ENCODE measurements around the gene ADRA2B. TPM values are rescaled to one million over a fixed set of nuclear protein-coding genes. Genes with fewer than 3 reads are reported as not detected.

The ADRA2B gene
- polyA plus RNA-seq, 3 donors, result 2.5 to 5.3 (median 3.8) TPM

DNA sequence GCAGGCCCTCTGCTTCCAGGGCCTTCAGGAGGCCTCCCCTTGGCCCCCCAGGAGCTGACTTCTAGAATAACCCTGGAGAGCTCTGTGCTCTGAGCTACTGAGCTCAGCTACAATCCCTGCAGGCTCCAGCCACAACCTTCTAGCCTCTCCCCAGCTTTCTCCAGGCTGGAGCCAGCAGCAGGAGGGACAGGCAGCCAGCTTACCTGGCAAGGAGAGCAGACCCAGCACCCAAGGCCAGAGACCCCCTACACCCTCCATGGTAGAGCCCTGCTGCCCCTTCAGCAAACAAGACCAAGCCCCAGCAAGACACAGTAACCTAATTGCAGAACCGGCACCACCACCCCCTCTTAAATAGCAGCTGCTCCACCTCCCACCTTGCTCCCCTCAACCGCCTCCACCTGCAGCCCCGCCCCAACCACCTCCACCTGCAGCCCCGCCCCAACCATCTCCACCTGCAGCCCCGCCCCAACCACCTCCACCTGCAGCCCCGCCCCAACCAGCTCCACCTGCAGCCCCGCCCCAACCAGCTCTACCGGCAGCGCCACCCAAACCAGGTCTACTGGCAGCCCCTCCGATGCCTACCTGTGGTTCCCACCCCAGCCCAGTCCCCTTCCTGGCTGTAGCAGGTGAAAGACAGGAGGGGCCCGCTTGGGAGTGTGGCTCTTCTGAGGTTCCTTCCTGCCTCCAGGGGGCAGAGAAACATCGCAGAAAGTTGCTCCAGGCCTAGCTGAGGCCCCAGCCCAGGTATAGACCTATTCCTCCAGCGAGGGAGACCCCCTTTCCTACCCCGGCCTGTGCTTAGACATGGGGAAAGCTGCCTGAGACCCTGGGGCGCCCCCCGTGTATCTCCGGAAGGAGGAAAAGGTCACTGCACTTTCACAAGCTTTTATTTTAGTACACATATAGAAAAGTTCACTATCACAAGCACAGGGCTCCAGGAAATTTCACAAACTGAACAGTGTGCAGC, 22.1 kb upstream of the ADRA2B start, which contains the start of gene ASTL:
Gene ASTL, minus strand, starts transcription at position 324 of the 967 bp plus-strand sequence. Its CDS starts 66 bp downstream, at position 258.
- DNase-seq (ENCODE audit: low read depth in 3 of 3, low spot score in 2 of 3), result no peak

DNA sequence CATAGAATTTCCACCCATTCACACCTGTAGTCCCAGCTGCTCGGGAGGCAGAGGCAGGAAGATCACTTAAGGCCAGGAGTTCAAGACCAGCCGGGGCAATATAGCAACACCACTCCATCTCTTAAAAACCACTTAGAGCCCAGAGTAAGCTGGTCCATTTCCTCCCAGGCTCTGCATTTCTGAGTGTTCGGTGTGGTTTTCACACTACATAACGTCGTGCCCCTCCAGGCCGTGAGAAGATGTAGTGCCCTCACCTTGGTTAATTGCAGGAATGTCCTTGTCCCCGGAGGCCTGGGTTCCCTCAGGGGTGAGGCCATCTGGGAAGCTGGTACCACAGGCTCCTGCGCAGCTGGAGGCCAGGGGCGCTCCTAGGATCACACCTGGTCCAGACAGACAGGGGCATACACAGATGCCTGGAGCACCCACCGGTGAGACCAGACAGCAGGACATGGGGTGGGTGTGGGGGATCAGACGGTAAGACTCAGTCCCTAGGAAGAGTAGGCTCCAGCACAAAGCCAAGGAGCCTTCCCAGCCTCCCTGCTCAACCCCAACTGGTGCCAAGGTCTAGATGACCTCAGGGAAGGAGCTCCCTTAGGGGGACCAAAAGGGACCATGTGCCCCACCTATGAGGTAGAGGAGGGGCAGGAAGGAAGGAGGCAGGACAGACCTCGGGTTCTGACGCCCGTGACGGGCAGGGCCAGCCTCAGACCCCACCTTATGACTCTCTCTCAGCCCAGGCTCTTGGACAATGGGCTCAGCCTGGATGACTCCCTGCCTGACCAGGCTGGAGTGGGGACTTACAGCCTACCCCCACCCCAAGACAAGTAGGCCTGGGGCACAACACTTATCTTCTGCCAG, 21.2 kb upstream of the ADRA2B start:
- no peak for DNase-seq (ENCODE audit: low read depth in 3 of 3, low spot score in 2 of 3)

DNA sequence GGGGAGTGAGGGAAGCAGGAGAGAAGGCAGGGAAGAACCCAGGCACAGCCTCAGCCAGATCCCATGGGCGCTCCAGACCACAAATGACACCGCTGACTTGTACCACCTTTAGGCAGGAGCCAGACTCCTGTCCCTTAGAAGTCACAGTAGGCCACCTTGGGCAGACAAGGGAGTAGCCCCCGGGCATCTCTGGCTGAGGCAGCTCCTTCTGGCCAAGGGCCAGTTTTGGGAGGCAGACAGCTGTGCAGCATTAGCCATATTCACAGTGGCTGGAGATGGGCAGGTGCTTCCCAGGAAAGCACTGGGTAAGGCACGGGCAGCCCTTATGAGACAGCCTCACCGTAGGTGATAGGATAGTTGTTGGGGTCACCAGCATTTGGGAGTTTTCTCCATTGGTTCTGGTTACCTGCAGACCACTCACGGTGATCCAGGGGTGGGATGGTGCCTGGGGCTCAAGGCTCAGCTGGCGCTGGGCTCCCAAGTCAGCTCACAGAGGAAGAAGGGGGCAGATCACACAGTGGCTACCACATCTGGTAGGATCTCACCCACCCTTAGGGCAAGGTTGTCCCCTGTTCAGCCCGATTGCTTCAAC, 19.9 kb upstream of the ADRA2B start:
- DNase-seq (ENCODE audit: low read depth in 3 of 3, low spot score in 2 of 3), result no peak

DNA sequence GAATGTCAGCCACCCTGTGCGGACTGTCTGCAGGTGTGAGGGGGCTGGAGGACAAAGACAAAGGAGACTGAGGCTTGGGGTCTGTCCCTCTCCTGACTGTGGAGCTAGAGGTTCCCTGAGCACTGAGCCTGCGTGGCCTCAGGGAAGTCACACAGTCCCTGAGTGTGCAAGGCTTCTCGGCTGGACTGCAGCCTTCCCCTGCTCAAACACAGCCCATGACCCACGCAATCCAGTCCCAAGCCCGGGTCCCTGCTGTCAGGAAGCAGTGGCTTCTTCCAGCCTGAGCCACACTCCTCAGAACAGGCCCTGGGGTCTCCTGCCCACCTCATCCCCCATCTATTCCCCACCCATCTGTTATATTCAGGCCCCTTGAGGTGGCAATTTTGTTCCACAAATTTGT, 19.2 kb upstream of the ADRA2B start:
- no peak for DNase-seq (ENCODE audit: low read depth in 3 of 3, low spot score in 2 of 3)

DNA sequence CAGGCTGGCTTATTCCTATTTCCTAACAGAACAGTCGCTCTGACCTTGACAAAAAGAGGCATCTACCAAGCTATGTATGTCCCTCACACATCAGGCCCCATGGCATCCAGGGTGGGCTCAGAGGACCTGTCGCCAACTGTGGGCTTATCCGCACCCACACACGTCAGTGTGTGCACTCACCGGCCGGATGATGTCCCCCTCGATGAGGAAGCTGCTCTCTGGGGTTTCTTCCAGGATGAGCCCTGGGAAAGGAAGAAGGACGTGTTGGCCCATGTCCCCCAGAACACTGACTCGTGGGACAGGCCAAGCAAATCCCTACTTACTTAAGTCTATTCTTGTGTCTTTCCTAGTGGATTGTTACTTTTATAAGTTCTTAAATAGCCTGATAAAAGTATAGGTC, 18.8 kb upstream of the ADRA2B start:
- DNase-seq (ENCODE audit: low read depth in 3 of 3, low spot score in 2 of 3), result no peak

DNA sequence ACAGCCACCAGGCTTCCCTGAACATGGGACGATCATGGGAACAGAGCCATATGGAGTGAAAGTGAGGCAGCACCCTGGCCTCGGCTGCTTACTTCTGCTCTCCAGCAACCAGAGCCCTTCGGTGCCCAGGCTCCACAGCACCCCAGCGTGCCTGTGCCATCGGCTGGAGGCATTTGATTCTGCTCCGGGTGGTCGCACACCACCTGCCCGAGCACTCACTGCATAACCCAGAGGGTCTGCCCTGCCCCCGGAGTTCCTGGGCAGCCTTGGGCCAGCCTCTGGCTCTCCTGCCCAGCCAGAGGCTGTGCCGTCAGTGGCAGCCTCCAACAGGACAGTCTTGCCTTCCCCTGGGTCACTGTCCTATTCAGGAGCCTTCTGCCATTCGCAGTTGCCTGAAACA, 18.1 kb upstream of the ADRA2B start:
- DNase-seq (ENCODE audit: low read depth in 3 of 3, low spot score in 2 of 3), result no peak

DNA sequence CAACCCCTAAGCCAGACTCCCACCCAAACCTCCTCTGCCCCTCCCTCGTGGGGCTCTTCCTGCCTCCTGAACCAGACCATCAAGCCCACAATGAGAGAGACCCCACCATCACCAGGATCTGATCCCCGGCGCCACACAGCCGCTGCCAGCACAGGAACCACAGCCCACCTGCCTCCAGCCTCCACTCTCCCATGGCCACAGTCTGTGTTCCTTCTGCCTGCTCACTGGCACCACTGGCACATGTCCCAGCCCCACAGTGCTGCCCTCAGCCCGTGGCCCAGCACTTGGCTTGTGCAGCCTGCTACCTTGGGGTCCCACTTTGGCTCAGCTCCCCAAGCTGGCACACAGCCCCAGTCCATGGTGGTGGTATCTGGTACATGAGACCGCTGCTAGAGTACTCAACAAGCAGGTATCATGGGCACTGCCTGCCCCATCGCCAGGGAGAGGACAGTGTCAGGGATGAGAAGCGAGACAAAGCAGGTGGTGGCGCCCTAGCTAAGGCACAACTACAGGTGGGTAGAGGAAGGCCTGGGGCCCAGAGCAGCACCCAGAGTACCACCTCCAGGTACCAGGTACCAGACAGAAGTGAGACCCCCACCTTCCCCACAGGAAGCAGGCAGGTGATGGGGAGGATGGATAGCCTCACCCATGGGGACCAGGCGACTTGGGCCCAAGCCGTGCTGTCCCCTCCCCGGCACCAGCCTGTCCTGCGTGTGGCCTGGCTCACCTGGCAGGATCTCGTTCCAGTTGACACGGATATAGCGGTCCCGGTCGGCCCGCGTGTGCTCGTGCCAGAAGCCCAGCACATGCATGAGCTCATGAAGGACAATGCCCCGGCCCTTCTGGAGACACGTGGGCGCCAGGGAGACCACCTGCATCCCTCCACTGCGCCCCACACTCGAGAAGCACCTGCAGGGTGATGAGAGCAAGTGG, 15.7 kb upstream of the ADRA2B start:
- no peak for DNase-seq (ENCODE audit: low read depth in 3 of 3, low spot score in 2 of 3)

DNA sequence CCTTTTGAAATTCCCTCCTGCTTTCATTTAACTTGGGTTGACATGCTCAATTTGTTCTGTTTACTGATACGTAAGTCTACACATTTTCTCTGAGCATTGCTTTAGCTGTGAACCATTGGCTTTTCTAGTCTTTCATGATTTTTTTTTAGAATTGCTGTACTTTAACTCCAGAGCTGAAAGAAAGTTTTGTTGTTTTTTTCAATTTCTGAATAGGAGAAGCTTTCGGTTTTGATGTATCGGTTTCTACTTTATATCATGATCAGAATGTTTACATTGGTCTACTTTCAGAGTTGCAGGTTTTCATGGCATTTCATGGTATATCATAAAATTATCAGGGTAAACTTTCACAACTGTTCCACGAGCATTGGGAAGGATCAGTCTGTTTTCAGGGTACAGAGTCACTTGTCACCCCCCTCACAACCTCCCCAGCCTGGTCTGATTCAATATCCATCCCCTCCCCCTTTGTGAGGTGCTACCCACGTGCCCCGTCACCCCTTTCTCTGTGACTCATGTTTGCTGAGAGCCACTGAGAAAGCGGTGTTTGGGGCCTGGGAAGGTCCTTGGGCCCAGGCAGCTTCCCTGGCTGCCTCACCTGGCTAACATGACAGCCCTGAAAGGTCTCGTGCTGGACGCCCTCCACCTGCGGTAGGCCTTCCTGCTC, 14.9 kb upstream of the ADRA2B start:
- DNase-seq (ENCODE audit: low read depth in 3 of 3, low spot score in 2 of 3), result no peak

DNA sequence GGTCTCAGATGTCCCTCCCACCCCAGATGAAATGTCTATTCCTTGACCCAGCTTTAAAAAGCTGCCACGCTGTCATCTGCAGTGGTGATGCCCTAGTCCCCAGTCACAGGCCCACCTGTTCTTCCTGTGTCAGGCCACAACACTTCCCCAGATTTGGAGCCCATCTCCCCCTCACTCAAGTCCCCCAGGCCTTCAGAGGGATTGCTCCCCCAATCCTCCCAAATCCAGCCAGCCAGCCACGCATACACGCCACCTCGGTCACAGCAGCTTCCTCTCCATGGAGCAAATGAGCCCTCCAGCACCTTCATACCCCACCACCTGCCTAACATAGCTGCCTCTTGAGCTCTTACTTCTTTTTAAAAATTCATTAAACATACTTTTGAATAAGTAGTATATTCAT, 14.1 kb upstream of the ADRA2B start:
- no peak for DNase-seq (ENCODE audit: low read depth in 3 of 3, low spot score in 2 of 3)

DNA sequence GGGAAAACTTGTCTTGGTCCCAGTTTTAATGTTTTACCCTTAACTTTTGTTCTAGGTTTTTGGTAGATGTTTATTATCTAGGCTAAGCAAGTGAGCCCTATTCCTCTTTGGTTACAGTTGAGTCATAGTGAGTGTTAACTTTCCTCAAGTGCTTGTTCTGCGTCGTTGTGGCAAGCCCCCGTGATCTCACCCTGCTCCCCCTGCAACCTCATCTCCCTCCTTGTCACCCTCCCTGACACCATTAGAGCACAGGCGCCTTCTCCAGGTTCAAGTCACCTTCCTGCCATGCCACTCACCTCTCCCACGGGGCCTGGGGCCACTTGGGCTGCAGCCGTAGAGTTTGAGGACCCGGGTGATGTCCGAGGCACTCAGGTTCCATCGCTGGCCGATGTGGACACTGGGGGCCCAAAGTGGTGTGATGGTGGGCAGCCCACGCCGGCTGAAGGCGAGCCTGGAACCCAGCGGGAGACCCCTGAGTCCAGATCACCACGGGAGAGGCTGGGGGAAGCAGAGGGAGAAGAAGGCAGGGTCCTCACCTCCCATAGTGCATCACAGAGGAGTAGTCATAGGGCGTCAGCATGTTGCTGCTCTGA, 13.3 kb upstream of the ADRA2B start:
- DNase-seq (ENCODE audit: low read depth in 3 of 3, low spot score in 2 of 3), result no peak

DNA sequence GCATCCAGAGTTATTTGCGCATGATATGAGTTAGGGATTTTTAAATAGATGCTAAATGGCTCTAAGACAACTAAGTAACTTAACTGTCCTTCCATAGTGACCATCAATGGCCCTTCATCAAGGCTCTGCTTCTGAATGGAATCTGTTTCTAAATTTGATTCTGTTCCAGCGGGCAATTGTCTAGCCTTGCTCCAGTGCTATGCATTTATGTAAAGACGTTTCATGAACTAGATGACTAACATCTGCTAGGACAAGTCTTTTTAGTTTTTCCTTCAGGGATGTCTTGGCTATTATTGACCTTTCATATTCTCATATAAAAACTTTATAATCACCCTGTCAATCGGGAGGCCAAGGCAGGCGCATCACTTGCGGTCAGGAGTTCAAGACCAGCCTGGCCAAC, 12.1 kb upstream of the ADRA2B start:
- no peak for DNase-seq (ENCODE audit: low read depth in 3 of 3, low spot score in 2 of 3)

DNA sequence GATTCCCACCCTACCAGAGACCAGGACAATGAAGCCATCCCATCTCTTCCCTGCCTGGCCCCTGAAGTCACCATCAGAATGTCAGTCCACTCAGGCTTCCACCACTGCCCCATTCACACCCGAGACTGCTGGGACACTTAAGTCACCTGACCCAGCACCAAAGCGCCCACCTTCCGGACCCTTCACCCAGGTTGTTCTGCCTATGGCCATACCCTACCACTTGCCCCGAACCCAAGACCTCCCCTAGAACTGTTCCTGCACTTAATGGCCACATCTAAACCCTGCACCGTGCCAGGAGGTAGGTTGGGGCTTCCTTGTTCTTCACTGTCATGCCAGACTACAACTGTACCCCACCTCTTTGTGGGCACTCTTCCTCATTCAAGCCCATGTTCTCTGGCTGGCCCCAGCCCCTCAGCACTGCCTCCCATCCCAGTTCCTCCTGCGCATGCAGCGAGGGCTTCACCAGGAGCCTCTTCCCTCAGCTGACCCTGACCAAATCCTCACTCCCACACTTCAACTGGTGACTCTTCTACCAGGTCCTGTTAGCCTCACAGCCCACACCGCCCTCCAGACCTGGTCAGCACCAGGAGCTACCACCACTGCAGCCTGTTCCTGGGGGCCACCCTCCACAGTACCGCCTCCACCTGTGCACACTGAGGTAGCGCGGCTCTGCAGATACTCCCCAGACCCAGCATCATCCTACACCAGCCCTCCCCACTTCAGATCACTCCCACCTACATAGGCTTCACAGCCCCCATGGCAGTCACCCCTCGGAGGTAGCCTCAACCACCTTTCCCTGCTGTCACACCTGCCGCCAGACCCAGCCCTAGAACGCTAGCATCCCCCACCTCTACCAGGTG, 8.3 kb upstream of the ADRA2B start:
- no peak for DNase-seq (ENCODE audit: low read depth in 3 of 3, low spot score in 2 of 3)

DNA sequence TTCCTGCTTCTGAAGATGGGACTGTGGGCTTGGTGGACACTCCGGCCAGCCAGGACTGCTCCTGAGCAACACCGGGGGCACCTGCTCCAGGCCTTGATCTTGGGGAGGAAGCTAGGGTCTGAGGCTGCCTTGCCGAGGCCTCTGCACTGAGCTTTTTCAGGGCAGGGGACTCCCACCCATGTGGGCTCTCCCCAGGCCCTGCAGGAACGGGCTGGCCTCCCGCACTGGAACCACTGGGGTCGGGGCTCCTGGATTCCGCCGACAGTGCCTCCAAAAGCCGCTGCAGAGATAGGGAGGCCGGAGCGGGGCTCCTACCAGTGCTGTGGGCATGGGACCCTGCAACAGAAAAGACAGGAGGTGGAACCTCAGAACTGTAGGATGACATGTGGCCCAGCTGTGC, 7.6 kb upstream of the ADRA2B start:
- DNase-seq (ENCODE audit: low read depth in 3 of 3, low spot score in 2 of 3), result no peak

DNA sequence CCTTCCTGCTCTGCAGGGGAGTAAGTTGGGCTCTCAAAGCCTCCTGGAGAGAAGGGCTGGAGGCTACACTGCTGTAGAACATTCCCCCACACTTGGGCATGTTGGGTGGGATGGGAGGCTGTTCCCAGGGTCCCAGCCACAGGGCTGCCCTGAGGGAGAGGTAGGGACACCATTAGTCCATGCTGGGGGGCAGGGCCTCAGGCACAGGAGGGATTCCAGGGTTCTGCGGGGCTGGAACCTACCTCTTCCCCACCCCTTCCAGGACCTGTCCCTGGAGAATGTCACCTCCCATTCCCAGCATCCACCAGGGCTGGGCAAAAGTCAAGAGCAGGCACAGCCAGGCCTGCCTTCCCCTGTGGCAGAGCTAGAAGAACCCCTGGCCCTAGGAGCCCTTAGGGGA, 6.9 kb upstream of the ADRA2B start:
- no peak for DNase-seq (ENCODE audit: low read depth in 3 of 3, low spot score in 2 of 3)

DNA sequence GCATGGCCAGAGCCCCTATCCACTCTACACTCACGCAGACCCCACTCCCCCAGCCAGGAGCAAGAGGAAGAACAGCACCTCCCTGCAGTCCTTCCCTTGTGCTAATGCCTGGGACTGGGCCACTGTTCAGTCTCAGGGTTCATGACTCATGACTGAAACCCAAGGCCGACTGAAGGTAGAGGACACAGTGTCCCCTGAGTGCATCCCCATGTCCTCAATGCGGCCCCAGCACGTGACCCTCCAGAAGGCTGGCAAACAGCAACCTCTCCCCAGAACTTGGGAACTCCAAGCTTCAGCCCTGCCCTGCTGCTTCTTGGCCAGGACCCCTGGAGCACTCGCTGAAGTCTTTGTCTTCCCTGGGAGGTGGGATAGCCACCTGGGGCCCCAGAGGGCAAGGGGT, 6.0 kb upstream of the ADRA2B start:
- DNase-seq (ENCODE audit: low read depth in 3 of 3, low spot score in 2 of 3), result no peak

DNA sequence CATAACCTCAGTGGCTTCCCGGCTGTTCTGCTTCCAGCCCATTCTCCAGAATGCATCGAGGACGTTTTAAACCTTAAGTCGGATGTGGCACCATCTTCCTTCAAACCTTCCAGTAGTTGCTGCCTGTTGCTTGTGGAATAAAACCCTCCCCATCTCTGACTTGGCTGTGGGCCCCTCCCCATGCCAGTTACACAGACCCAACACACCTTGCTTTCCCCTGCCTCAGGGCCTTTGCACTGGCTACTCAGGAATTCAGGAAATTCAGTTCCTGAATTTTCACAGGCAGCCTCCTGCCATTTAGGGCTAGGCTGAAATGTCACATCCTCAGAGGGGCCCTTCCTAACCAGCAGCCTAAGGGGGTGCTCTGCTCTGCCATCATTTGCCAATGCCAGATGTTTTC, 5.0 kb upstream of the ADRA2B start:
- DNase-seq (ENCODE audit: low read depth in 3 of 3, low spot score in 2 of 3), result no peak

DNA sequence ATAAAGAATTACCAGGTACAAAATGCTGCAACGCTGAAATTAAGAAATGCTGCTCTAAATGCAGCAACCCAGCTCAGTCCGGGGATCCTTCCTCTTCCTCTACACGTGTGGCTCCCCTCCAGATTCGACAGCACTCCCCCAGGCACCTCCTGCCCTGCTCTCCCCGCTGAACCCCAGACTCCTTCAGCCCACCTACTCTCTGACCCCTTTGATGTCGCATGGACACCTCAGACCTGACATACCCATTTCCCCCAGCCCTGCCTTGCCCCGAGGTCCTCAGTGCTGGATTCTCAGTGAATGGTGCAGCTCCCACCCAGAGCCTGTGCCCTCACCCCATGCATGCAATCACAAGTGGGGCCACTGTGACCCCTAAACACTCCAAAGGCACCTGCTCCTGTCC, 4.6 kb upstream of the ADRA2B start:
- no peak for DNase-seq (ENCODE audit: low read depth in 3 of 3, low spot score in 2 of 3)

DNA sequence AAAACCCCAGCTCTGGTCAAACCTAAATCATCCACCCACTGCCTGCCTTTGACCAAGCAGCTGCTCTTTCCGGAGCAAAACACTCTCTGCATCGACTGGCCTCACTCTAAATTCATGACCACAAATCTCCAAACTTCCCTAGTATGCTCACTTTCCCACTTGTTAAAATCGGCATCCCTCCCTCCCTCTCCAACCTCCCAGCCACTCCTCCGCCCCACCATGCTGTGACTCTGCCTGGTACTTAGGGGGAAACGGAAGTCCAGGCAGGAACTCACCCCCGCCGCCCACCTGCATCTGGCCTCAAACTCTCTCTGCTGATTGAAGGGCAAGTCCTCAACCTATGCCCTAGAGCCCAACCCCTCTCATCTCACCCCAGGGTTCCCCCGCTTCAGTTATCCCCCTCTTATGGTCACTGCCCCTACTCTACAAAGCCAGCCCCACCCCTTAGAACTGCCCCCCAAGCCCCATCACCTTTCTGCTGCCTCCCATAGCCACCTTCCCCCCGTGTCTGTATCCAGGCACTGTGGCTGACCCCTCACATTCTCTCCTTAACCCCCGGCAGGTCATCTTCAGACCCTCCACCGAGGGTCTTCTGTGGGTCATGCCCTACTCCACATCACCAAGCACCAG, 3.8 kb upstream of the ADRA2B start:
- no peak for DNase-seq (ENCODE audit: low read depth in 3 of 3, low spot score in 2 of 3)
